ENCODE measurements around the gene TCEA2. TPM values are rescaled to one million over a fixed set of nuclear protein-coding genes. Genes with fewer than 3 reads are reported as not detected.
A peak's percentile ranks its signal among the peaks of the same experiment; 100 is the strongest.

TCEA2 gene
- total and polyA plus RNA-seq, 9 of the 15 experiments (the other 6 are each of a cell fraction or from before 2014, with no cell fraction given): 1.4 to 28.7 (median 5.4) TPM

DNA sequence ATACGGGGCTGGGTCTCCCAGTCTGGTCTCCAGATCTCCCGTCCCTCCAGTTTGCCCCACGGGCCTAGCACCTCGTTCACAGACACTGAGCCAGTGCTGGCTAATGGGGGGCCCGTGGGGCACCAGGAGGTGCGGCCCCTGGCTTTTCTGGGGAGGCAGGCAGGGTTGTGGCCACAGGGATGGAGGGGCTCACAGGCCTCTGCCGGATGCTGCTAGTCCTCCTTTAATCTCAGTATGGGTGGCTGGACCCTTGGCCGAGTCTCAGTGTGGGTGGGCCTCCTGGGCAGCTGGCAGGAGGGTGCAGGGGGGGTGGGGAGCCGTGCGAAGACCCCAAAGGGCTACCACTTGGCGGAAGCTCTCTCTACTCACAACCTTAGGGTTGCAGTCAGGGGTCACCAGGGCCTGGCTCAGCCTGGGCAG is 12.0 kb upstream of the TCEA2 start:
- BruUV-seq (replicated peaks): no TSS peak
- peaks cover 12% of the 10 kb centered on the region; the same call in 1 of the 3 replicates for H3K36me3 ChIP-seq (ENCODE audit: control insufficient read depth, insufficient read depth, low read length)
- H3K27ac ChIP-seq (ENCODE audit: extremely low read depth, low read depth, low read length): peak overlapping the region; percentile 85; the same call in 1 of the 3 replicates
- H2AFZ ChIP-seq (ENCODE audit: low read depth, low read length): peak overlapping the region; percentile 92
- ChIA-PET POLR2A (interaction anchor here (1.3 to 2.5 kb wide), 2 partner anchors 9 to 12 kb away, joined by 4 to 14 read pairs; no protein-coding TSS in a partner anchor), CTCF (ENCODE audit: low intra/inter-chr PET ratio) (interaction anchor here (0.5 kb wide), 1 partner anchor 513 kb away, joined by 3 read pairs; no protein-coding TSS in a partner anchor)
- ATAC-seq (no peak), DNase-seq (ENCODE audit: extremely low read depth in 1 of 4, low spot score in 3 of 4) (no peak), FAIRE-seq (no peak)
- H3K9me3 ChIP-seq (replicated peaks; ENCODE audit: control insufficient read depth, insufficient read depth, low read depth, low read length): no peaks in the 10 kb centered on the region
- WGBS (ENCODE audit: insufficient coverage, low coverage, missing lambda C conversion rate): 80% methylated on average over 11 of the region's 11 CpGs
- peak overlapping the region; percentile 82; the same call in 1 of the 2 replicates for H3K4me2 ChIP-seq (ENCODE audit: insufficient read depth, low read length)
- no peak for TF ChIP-seq PCBP2 (IDR thresholded peaks at IDR 0.05; ENCODE audit: low read depth, low read length, poor library complexity, severe bottlenecking)
- TF ChIP-seq RB1 (IDR thresholded peaks at IDR 0.05; ENCODE audit: low read depth): no peak
- no peak for TF ChIP-seq ZNF316 (IDR thresholded peaks at IDR 0.05)
- TF ChIP-seq ZNF184 (CRISPR knock-in tag; IDR thresholded peaks at IDR 0.05): no peak
- H3K79me2 ChIP-seq (ENCODE audit: control insufficient read depth, insufficient read depth, low read length): peaks cover 12% of the 10 kb centered on the region
- H3K4me1 ChIP-seq (replicated peaks in 1 of 2; ENCODE audit: control insufficient read depth in 2 of 2, insufficient read depth in 2 of 2, low read length in 2 of 2): peaks cover 27 to 86% of the 10 kb centered on the region in 2 experiments
- no peak overlapping the region for H3K4me3 ChIP-seq
- H3K27me3 ChIP-seq (ENCODE audit: control insufficient read depth in 2 of 2, insufficient read depth in 2 of 2, low read length in 2 of 2): no peaks in the 10 kb centered on the region
- H4K20me1 ChIP-seq (replicated peaks; ENCODE audit: control insufficient read depth, insufficient read depth, low read length): no peaks in the 10 kb centered on the region
- no peaks in the 10 kb centered on the region for H3K9me1 ChIP-seq (ENCODE audit: control insufficient read depth, insufficient read depth, low read length)
- H3K9ac ChIP-seq (ENCODE audit: insufficient read depth in 1 of 2, low read depth in 2 of 2, low read length in 2 of 2): peak overlapping the region; percentile 68 to 88; a peak in 3 of 4 replicates
- in situ Hi-C loops (cut with MboI) (no loop called here), intact Hi-C loops (cut with micrococcal nuclease) (loop anchor here (5.0 kb wide), 1 partner anchor 74 kb away; the partner anchor contains the start of gene SAMD10)
